HG02759 (cell line): ENCODE measurements around the gene EIF2S3.

Experiments
- ATAC-seq: cut with Tn5 transposase; IDR thresholded peaks from one replicate; pipeline ENCODE4 v1.9.1; 2021; ENCODE audit warnings: mild to moderate bottlenecking, moderate library complexity; ENCODE audit not compliant: unreplicated experiment

EIF2S3 gene

DNA sequence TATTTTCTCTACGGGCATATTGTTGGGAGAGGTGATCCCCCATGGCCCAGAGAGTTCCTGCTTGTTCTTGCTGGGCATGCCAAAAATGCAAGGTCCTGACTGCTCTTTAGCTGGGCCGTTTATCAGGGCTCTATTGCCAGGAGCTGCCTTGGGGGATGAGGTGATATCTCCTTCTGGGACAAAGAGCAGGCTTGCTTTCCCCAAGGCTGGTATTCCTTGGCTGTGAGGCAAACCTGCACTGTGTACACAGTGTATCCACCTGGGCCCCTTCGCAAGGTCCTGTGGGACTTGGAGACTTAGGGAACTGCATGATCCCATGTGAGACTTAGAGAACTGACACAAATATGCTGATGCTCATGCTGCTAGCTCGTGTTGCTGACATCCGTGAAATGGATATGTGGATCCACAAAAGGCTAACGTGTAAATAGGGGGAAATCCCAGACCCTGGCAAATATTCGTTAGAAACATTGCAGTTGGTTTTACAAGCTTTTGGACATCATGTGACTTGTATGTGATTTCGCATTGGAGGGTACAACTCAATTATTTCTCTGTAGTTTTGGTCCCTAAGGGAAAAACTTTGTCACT, 70.4 kb downstream of the EIF2S3 start:
- ATAC-seq, result no peak
